Left ventricle myocardium inferior (tissue), 1 donor: Measurements from ENCODE around the gene JPH3. TPM values are rescaled to one million over a fixed set of nuclear protein-coding genes. Genes with fewer than 3 reads are reported as not detected.
"Not testable (repeated sequence)": the region's sequence is repeated elsewhere in the genome, so short reads cannot be mapped to it uniquely, and the experiment has no call there.

Experiments
- DNase-seq: peaks from one replicate; pipeline ENCODE4 v3.0.0-alpha.2; 2020
- H3K27ac ChIP-seq: fragments of 200-600 bp; replicated peaks from 2 replicates; pipeline ENCODE4 v1.8.0; 2021
- H3K27me3 ChIP-seq: fragments of 200-600 bp; 2 replicates; pipeline ENCODE4 v1.8.0; 2021; ENCODE audit warnings: low read depth
- H3K36me3 ChIP-seq: fragments of 200-600 bp; 2 replicates; pipeline ENCODE4 v1.8.0; 2021
- H3K4me1 ChIP-seq: fragments of 200-600 bp; 2 replicates; pipeline ENCODE4 v1.8.0; 2021
- H3K4me3 ChIP-seq: fragments of 200-600 bp; 2 replicates; pipeline ENCODE4 v1.8.0; 2021; ENCODE audit warnings: mild to moderate bottlenecking, moderate library complexity
- H3K9me3 ChIP-seq: fragments of 200-600 bp; replicated peaks from 2 replicates; pipeline ENCODE4 v1.8.0; 2021
- intact Hi-C: fragments of 100-400 bp; cut with micrococcal nuclease; formaldehyde crosslinking; loops from one replicate; pipeline ENCODE4 v1.11.0; 2022
- total RNA-seq: library from RNA; stranded (reverse); fragmentation: NEBNext Ultra II Directional; extraction: Animal tissue kit (Norgen Biotek cat#: 25700); gene quantifications from one replicate; pipeline ENCODE4 v1.2.1, GENCODE V29; 2021
- TF ChIP-seq, protein P1 (sequence below): fragments of 200-600 bp; IDR thresholded peaks from 2 replicates; pipeline ENCODE4 v1.8.0; 2021; ENCODE audit warnings: antibody characterized with exemption, mild to moderate bottlenecking, borderline replicate concordance
- donor health status: DM: no; HTN: yes; CAD: no; lungs with severe emphysema.

Gene JPH3
- total RNA-seq, 1 donor from 2014 or later = 0.14 TPM

DNA sequence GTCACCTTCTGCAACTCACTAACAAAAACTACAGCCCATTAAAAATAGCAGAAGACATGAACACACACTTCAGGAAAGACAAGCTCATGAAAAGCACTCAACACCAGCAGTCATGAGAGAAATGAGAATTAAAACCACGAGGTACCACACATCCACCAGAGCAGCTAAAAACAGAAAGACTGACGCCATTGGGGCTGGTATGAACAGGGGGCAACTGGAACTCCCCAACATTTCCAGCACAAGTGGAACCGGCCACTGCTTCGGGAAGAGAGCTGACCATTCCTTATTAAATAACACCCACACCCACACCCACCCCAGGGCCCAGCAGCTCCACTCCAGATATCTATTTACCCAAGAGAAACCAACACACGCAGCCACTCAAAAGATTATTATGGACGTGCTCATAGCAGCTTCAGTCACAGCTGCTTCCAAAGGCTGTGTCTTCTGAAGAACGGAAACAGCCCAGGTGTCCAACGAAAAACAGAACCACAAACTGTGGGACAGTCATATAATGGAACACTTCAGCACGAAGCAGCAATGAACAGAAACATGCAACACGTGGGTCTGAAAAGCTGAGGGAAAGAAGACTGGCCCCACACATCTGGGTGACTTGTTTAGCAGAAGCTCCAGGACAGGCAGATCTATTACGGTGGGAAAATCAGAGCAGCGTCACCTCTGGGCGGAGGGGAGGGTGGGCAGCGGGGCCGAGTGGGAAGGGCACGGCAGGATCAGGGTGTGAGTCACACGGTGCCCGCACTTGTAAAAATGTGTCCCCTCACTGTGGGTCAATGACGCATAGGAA lies 122.4 kb downstream of the JPH3 start:
- no peak for DNase-seq
- H3K4me1 ChIP-seq = peaks cover 21% of the 10 kb centered on the region
- H3K27ac ChIP-seq = no peak overlapping the region
- H3K9me3 ChIP-seq = no peaks in the 10 kb centered on the region
- no peaks in the 10 kb centered on the region for H3K27me3 ChIP-seq
- TF ChIP-seq, protein P1, sequence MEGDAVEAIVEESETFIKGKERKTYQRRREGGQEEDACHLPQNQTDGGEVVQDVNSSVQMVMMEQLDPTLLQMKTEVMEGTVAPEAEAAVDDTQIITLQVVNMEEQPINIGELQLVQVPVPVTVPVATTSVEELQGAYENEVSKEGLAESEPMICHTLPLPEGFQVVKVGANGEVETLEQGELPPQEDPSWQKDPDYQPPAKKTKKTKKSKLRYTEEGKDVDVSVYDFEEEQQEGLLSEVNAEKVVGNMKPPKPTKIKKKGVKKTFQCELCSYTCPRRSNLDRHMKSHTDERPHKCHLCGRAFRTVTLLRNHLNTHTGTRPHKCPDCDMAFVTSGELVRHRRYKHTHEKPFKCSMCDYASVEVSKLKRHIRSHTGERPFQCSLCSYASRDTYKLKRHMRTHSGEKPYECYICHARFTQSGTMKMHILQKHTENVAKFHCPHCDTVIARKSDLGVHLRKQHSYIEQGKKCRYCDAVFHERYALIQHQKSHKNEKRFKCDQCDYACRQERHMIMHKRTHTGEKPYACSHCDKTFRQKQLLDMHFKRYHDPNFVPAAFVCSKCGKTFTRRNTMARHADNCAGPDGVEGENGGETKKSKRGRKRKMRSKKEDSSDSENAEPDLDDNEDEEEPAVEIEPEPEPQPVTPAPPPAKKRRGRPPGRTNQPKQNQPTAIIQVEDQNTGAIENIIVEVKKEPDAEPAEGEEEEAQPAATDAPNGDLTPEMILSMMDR = no peak
- no peak overlapping the region for H3K4me3 ChIP-seq
- peaks cover 34% of the 10 kb centered on the region for H3K36me3 ChIP-seq
- intact Hi-C loops = no loop called here

DNA sequence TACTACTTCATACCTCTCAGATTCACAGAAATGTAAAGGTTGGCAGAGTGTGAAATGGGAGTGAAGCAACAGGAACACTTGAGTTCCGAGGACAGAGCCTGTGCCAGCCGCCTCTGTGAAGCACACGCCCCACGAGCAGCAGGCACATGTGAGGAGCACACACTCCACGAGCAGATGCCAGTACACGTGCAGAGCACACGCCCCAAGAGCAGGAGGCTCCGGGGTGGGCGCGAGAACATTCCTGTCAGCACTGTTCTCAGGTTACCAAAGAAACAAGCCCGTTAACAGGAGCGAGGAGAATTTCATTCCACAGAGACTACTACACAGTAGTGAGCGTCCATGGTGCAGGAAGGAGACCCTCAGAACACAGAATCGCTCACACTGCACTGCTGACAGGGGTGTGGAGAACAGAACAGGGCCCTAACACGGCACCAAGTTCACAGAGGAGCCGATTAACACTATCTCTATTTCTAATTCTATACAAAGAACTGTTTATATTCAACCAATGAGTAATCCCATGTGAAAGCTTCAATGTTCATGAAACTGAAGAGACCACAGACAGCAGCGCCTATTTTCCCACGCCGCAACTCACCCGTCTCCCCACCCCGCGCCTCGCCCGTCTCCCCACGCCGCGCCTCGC lies 123.4 kb downstream of the JPH3 start:
- Histone ChIP-seq H3K27ac (no peak overlapping the region), H3K9me3 (no peaks in the 10 kb centered on the region), H3K4me3 (no peak overlapping the region), H3K4me1 (peaks cover 24% of the 10 kb centered on the region), H3K27me3 (no peaks in the 10 kb centered on the region), H3K36me3 (peaks cover 35% of the 10 kb centered on the region)
- intact Hi-C loops = no loop called here
- TF ChIP-seq, protein P1 = no peak
- DNase-seq = no peak

DNA sequence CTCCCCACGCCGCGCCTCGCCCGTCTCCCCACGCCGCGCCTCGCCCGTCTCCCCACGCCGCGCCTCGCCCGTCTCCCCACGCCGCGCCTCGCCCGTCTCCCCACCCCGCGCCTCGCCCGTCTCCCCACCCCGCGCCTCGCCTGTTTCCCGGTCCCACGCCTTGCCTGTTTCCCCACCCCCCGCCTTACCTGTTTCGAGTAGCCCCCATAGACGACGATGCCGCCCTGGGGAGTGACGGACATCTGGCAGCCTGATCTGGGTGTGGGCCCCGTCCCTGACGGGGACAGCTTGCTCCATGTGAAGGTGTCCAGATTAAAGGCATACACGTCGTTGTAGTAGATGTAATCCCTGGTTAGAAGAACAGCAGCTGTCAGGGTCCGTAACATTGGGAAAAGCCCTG lies 124.3 kb downstream of the JPH3 start:
- DNase-seq, H3K27ac ChIP-seq, H3K4me3 ChIP-seq, H3K27me3 ChIP-seq, intact Hi-C loops, H3K9me3 ChIP-seq: not testable (repeated sequence)
- Histone ChIP-seq H3K36me3 (peaks cover 33% of the 10 kb centered on the region), H3K4me1 (peaks cover 24% of the 10 kb centered on the region)

DNA sequence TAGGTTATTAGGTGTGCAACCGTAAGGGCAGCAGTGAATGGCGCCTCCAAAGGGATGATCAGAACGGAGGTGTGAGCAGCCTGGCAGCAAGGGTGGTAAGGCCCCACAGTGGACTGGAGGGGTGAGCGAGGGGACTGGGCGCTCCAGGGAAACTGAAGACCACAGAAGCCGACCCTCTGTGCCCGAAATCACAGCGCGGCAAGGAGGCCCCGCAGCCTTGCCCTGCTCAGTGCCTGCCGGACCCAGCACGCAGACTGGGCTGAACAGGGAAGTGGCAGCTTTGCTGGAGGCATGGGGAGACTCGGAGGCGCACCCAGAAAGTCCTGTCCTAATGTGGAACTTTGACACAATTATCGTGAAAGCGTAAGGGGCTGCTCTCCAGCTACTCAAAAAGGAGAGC lies 125.0 kb downstream of the JPH3 start:
- H3K27ac ChIP-seq = no peak overlapping the region
- intact Hi-C loops = no loop called here
- TF ChIP-seq, protein P1 = no peak
- no peak for DNase-seq
- H3K36me3 ChIP-seq = peaks cover 35% of the 10 kb centered on the region
- no peak overlapping the region for H3K4me3 ChIP-seq
- no peaks in the 10 kb centered on the region for H3K9me3 ChIP-seq
- H3K4me1 ChIP-seq = peaks cover 24% of the 10 kb centered on the region
- H3K27me3 ChIP-seq = no peaks in the 10 kb centered on the region

DNA sequence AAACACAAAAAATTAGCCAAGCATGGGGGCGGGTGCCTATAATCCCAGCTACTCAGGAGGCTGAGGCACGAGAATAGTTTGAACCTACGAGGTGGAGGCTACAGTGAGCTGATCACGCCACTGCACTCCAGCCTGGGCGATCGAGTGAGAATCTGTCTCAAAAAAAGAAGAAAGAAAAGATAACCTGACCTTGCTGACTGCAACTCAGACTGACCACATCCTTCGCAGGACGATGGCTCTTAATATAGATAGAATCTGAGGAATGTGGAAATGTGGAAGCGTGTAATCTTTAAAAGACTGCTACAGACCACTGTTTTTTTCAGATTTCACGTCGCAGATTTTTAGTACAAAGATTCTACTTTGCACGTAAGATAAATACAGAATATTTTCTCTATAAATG lies 125.7 kb downstream of the JPH3 start:
- TF ChIP-seq, protein P1 = no peak
- H3K36me3 ChIP-seq = peaks cover 36% of the 10 kb centered on the region
- H3K27me3 ChIP-seq = no peaks in the 10 kb centered on the region
- no peak overlapping the region for H3K4me3 ChIP-seq
- H3K4me1 ChIP-seq = peaks cover 19% of the 10 kb centered on the region
- no peak overlapping the region for H3K27ac ChIP-seq
- no peaks in the 10 kb centered on the region for H3K9me3 ChIP-seq
- intact Hi-C loops = no loop called here
- DNase-seq = no peak
